ENCODE measurements around the gene SKIDA1. TPM values are rescaled to one million over a fixed set of nuclear protein-coding genes. Genes with fewer than 3 reads are reported as not detected.

The SKIDA1 gene
- total RNA-seq, 5 donors from 2014 or later (not counting 1 experiment from before 2014, with no cell fraction given) = 0.12 to 0.72 (median 0.57) TPM

GRCh38 chr10:21487416-21488180, 37.9 kb downstream of the SKIDA1 start:
- no peaks in the 10 kb centered on the region for H3K36me3 Mint-ChIP-seq
- WGBS (ENCODE audit: insufficient coverage) = 88% methylated on average over 4 of the region's 10 CpGs

GRCh38 chr10:21482821-21483220, 42.7 kb downstream of the SKIDA1 start:
- WGBS (ENCODE audit: insufficient coverage) = 100% methylated on average over 1 of the region's 3 CpGs
- Histone ChIP-seq H3K9me3 (no peaks in the 10 kb centered on the region), H3K4me3 (ENCODE audit: control insufficient read depth in 1 of 2, extremely low read depth in 1 of 2, low read length in 1 of 2) (no peak overlapping the region), H3K27me3 (replicated peaks in 1 of 2; ENCODE audit: control insufficient read depth in 2 of 2, extremely low read depth in 1 of 2, insufficient read depth in 2 of 2, low read length in 1 of 2) (peaks cover 0 to 13% of the 10 kb centered on the region in 2 experiments), H3K4me1 (ENCODE audit: control insufficient read depth in 1 of 2, extremely low read depth in 1 of 2, insufficient read depth in 2 of 2, low read length in 2 of 2) (no peaks in the 10 kb centered on the region), H3K27ac (ENCODE audit: low read length) (no peak overlapping the region), H3K36me3 (ENCODE audit: control insufficient read depth in 2 of 2, extremely low read depth in 1 of 2, insufficient read depth in 1 of 2, low read length in 1 of 2) (no peaks in the 10 kb centered on the region)
- DNase-seq (no peak), ATAC-seq (replicated peaks in 1 of 4) (no peak)
- H3K36me3 Mint-ChIP-seq = no peaks in the 10 kb centered on the region
- no peak overlapping the region for H3K4me3 Mint-ChIP-seq
- POLR2A ChIA-PET = no interaction called here
- H3K9me3 Mint-ChIP-seq = no peaks in the 10 kb centered on the region
- H3K27me3 Mint-ChIP-seq = peaks cover 11 to 12% of the 10 kb centered on the region in 2 donors
- no peak overlapping the region for H3K27ac Mint-ChIP-seq
- no peaks in the 10 kb centered on the region for H3K4me1 Mint-ChIP-seq
- CTCF ChIA-PET = no interaction called here

More at GRCh38 chr10:21487416-21488180, 37.9 kb downstream of the SKIDA1 start:
- Histone ChIP-seq H3K27me3 (replicated peaks in 1 of 2; ENCODE audit: control insufficient read depth in 2 of 2, extremely low read depth in 1 of 2, insufficient read depth in 2 of 2, low read length in 1 of 2) (peaks cover 0 to 9% of the 10 kb centered on the region in 2 experiments), H3K36me3 (ENCODE audit: control insufficient read depth in 2 of 2, extremely low read depth in 1 of 2, insufficient read depth in 1 of 2, low read length in 1 of 2) (no peaks in the 10 kb centered on the region), H3K9me3 (no peaks in the 10 kb centered on the region), H3K4me3 (ENCODE audit: control insufficient read depth in 1 of 2, extremely low read depth in 1 of 2, low read length in 1 of 2) (no peak overlapping the region), H3K27ac (ENCODE audit: low read length) (no peak overlapping the region), H3K4me1 (ENCODE audit: control insufficient read depth in 1 of 2, extremely low read depth in 1 of 2, insufficient read depth in 2 of 2, low read length in 2 of 2) (no peaks in the 10 kb centered on the region)
- POLR2A ChIA-PET = no interaction called here
- DNase-seq = no peak
- no peaks in the 10 kb centered on the region for H3K9me3 Mint-ChIP-seq
- peaks cover 12 to 18% of the 10 kb centered on the region in 2 donors for H3K27me3 Mint-ChIP-seq
- no peaks in the 10 kb centered on the region for H3K4me1 Mint-ChIP-seq
- CTCF ChIA-PET = interaction anchor here in 1 of 2 donors (0.6 kb wide), 1 partner anchor 783 kb away, joined by 4 read pairs; no protein-coding TSS in a partner anchor
- H3K27ac Mint-ChIP-seq = no peak overlapping the region
- no peak overlapping the region for H3K4me3 Mint-ChIP-seq
- ATAC-seq (replicated peaks in 1 of 4) = no peak

GRCh38 chr10:21481407-21481806, 44.1 kb downstream of the SKIDA1 start:
- WGBS (ENCODE audit: insufficient coverage) = 86% methylated on average over 1 of the region's 2 CpGs
- H3K36me3 Mint-ChIP-seq = no peaks in the 10 kb centered on the region
- no peak for ATAC-seq (replicated peaks in 1 of 4)
- no peaks in the 10 kb centered on the region for H3K36me3 ChIP-seq (ENCODE audit: control insufficient read depth in 2 of 2, extremely low read depth in 1 of 2, insufficient read depth in 1 of 2, low read length in 1 of 2)
- no peak overlapping the region for H3K27ac ChIP-seq (ENCODE audit: low read length)
- H3K9me3 ChIP-seq = no peaks in the 10 kb centered on the region
- no peak overlapping the region for H3K4me3 ChIP-seq (ENCODE audit: control insufficient read depth in 1 of 2, extremely low read depth in 1 of 2, low read length in 1 of 2)
- H3K9me3 Mint-ChIP-seq = no peaks in the 10 kb centered on the region
- peaks cover 4 to 9% of the 10 kb centered on the region in 2 donors for H3K27me3 Mint-ChIP-seq
- no peaks in the 10 kb centered on the region for H3K4me1 Mint-ChIP-seq
- no peaks in the 10 kb centered on the region for H3K4me1 ChIP-seq (ENCODE audit: control insufficient read depth in 1 of 2, extremely low read depth in 1 of 2, insufficient read depth in 2 of 2, low read length in 2 of 2)
- H3K27ac Mint-ChIP-seq = no peak overlapping the region
- CTCF ChIA-PET = no interaction called here
- POLR2A ChIA-PET = no interaction called here
- DNase-seq = no peak
- no peak overlapping the region for H3K4me3 Mint-ChIP-seq
- peaks cover 0 to 10% of the 10 kb centered on the region in 2 experiments for H3K27me3 ChIP-seq (replicated peaks in 1 of 2; ENCODE audit: control insufficient read depth in 2 of 2, extremely low read depth in 1 of 2, insufficient read depth in 2 of 2, low read length in 1 of 2)

- POLR2A ChIA-PET = no interaction called here
- CTCF ChIA-PET = no interaction called here
- Histone ChIP-seq H3K4me1 (ENCODE audit: control insufficient read depth in 1 of 2, extremely low read depth in 1 of 2, insufficient read depth in 2 of 2, low read length in 2 of 2) (no peaks in the 10 kb centered on the region), H3K4me3 (ENCODE audit: control insufficient read depth in 1 of 2, extremely low read depth in 1 of 2, low read length in 1 of 2) (no peak overlapping the region), H3K27ac (ENCODE audit: low read length) (no peak overlapping the region), H3K36me3 (ENCODE audit: control insufficient read depth in 2 of 2, extremely low read depth in 1 of 2, insufficient read depth in 1 of 2, low read length in 1 of 2) (no peaks in the 10 kb centered on the region), H3K9me3 (no peaks in the 10 kb centered on the region), H3K27me3 (replicated peaks in 1 of 2; ENCODE audit: control insufficient read depth in 2 of 2, extremely low read depth in 1 of 2, insufficient read depth in 2 of 2, low read length in 1 of 2) (peaks cover 0 to 10% of the 10 kb centered on the region in 2 experiments)
- Mint-ChIP-seq H3K36me3 (no peaks in the 10 kb centered on the region), H3K9me3 (no peaks in the 10 kb centered on the region), H3K27me3 (peaks cover 4 to 6% of the 10 kb centered on the region in 2 donors), H3K4me3 (no peak overlapping the region), H3K27ac (no peak overlapping the region), H3K4me1 (no peaks in the 10 kb centered on the region)
- 79% methylated on average over 5 of the region's 6 CpGs for WGBS (ENCODE audit: insufficient coverage)
- no peak for DNase-seq
- no peak for ATAC-seq (replicated peaks in 1 of 4)
These were observed 45.7 kb downstream of the SKIDA1 start for GRCh38 chr10:21479570-21480315.

- Histone ChIP-seq H3K4me1 (ENCODE audit: control insufficient read depth in 1 of 2, extremely low read depth in 1 of 2, insufficient read depth in 2 of 2, low read length in 2 of 2) (no peaks in the 10 kb centered on the region), H3K36me3 (ENCODE audit: control insufficient read depth in 2 of 2, extremely low read depth in 1 of 2, insufficient read depth in 1 of 2, low read length in 1 of 2) (no peaks in the 10 kb centered on the region), H3K9me3 (no peaks in the 10 kb centered on the region), H3K27ac (ENCODE audit: low read length) (no peak overlapping the region), H3K27me3 (replicated peaks in 1 of 2; ENCODE audit: control insufficient read depth in 2 of 2, extremely low read depth in 1 of 2, insufficient read depth in 2 of 2, low read length in 1 of 2) (peaks cover 0 to 14% of the 10 kb centered on the region in 2 experiments), H3K4me3 (ENCODE audit: control insufficient read depth in 1 of 2, extremely low read depth in 1 of 2, low read length in 1 of 2) (no peak overlapping the region)
- CTCF ChIA-PET = no interaction called here
- Mint-ChIP-seq H3K4me1 (no peaks in the 10 kb centered on the region), H3K27me3 (peaks cover 2 to 4% of the 10 kb centered on the region in 2 donors), H3K27ac (no peak overlapping the region), H3K4me3 (no peak overlapping the region), H3K9me3 (no peaks in the 10 kb centered on the region), H3K36me3 (no peaks in the 10 kb centered on the region)
- POLR2A ChIA-PET = no interaction called here
- ATAC-seq (replicated peaks in 1 of 4) = no peak
- WGBS (ENCODE audit: insufficient coverage) = 100% methylated on average over 2 of the region's 5 CpGs
- no peak for DNase-seq
These were observed 50.1 kb downstream of the SKIDA1 start for GRCh38 chr10:21475393-21475792.

- H3K27me3 Mint-ChIP-seq = no peaks in the 10 kb centered on the region
- no peak overlapping the region for H3K27ac ChIP-seq (ENCODE audit: low read length)
- peaks cover 0 to 8% of the 10 kb centered on the region in 2 experiments for H3K27me3 ChIP-seq (replicated peaks in 1 of 2; ENCODE audit: control insufficient read depth in 2 of 2, extremely low read depth in 1 of 2, insufficient read depth in 2 of 2, low read length in 1 of 2)
- H3K4me3 Mint-ChIP-seq = no peak overlapping the region
- no peak overlapping the region for H3K4me3 ChIP-seq (ENCODE audit: control insufficient read depth in 1 of 2, extremely low read depth in 1 of 2, low read length in 1 of 2)
- H3K36me3 ChIP-seq (ENCODE audit: control insufficient read depth in 2 of 2, extremely low read depth in 1 of 2, insufficient read depth in 1 of 2, low read length in 1 of 2) = no peaks in the 10 kb centered on the region
- H3K4me1 Mint-ChIP-seq = no peaks in the 10 kb centered on the region
- H3K36me3 Mint-ChIP-seq = no peaks in the 10 kb centered on the region
- WGBS (ENCODE audit: insufficient coverage) = 77% methylated on average over 5 of the region's 10 CpGs
- H3K27ac Mint-ChIP-seq = no peak overlapping the region
- POLR2A ChIA-PET = interaction anchor here in 1 of 2 donors (0.7 kb wide), 1 partner anchor 528 kb away, joined by 10 read pairs; no protein-coding TSS in a partner anchor
- DNase-seq (no peak), ATAC-seq (replicated peaks in 1 of 4) (no peak)
- H3K4me1 ChIP-seq (ENCODE audit: control insufficient read depth in 1 of 2, extremely low read depth in 1 of 2, insufficient read depth in 2 of 2, low read length in 2 of 2) = no peaks in the 10 kb centered on the region
- CTCF ChIA-PET = no interaction called here
- no peaks in the 10 kb centered on the region for H3K9me3 ChIP-seq
- H3K9me3 Mint-ChIP-seq = no peaks in the 10 kb centered on the region
These were observed 51.9 kb downstream of the SKIDA1 start for GRCh38 chr10:21473541-21473940.

All from T-cell (primary cell).